MM.1S (cell line): ENCODE results near the gene NR5A2.
"Not testable (repeated sequence)": the region's sequence is repeated elsewhere in the genome, so short reads cannot be mapped to it uniquely, and the experiment has no call there.

Source experiments
- DNase-seq: peaks from one replicate; pipeline ENCODE4 v3.0.0-alpha.2; 2015
- H2AFZ ChIP-seq: fragments of 300-600 bp; sonication (generic); 2 replicates; pipeline ENCODE4 v1.6.0; 2016; ENCODE audit warnings: antibody characterized with exemption, low read length
- H3F3A ChIP-seq: fragments of 300-600 bp; sonication (generic); 2 replicates; pipeline ENCODE4 v1.6.1; 2016; ENCODE audit warnings: mild to moderate bottlenecking, antibody characterized with exemption, low read length, moderate library complexity, mixed read lengths; ENCODE audit not compliant: insufficient read depth
- H3K27ac ChIP-seq: fragments of 300-600 bp; sonication (generic); 2 replicates; pipeline ENCODE4 v1.5.1; 2016; ENCODE audit warnings: mild to moderate bottlenecking, low read length
- H3K27me3 ChIP-seq: fragments of 300-600 bp; sonication (generic); replicated peaks from 2 replicates; pipeline ENCODE4 v1.6.0; 2016; ENCODE audit warnings: low read length; ENCODE audit not compliant: insufficient read depth
- H3K36me3 ChIP-seq: fragments of 300-600 bp; sonication (generic); replicated peaks from 2 replicates; pipeline ENCODE4 v1.6.1; 2016; ENCODE audit warnings: mild to moderate bottlenecking, low read length, mixed read lengths; ENCODE audit not compliant: insufficient read depth
- H3K4me1 ChIP-seq: fragments of 300-600 bp; sonication (generic); 2 replicates; pipeline ENCODE4 v1.6.1; 2016; ENCODE audit warnings: low read length, mixed read lengths
- H3K4me2 ChIP-seq: fragments of 300-600 bp; sonication (generic); 2 replicates; pipeline ENCODE4 v1.6.0; 2016; ENCODE audit warnings: low read depth, low read length
- H3K4me3 ChIP-seq: fragments of 300-600 bp; sonication (generic); 2 replicates; pipeline ENCODE4 v1.5.1; 2016; ENCODE audit warnings: low read length, mixed read lengths
- H3K79me2 ChIP-seq: fragments of 300-600 bp; sonication (generic); 2 replicates; pipeline ENCODE4 v1.6.1; 2016; ENCODE audit warnings: mixed run types, low read length, mixed read lengths
- H3K9ac ChIP-seq: fragments of 300-600 bp; sonication (generic); 2 replicates; pipeline ENCODE4 v1.6.1; 2016; ENCODE audit warnings: low read length, mixed read lengths
- H3K9me2 ChIP-seq: fragments of 300-600 bp; sonication (generic); replicated peaks from 2 replicates; pipeline ENCODE4 v1.6.1; 2016; ENCODE audit warnings: mild to moderate bottlenecking, low read length, mixed read lengths; ENCODE audit not compliant: insufficient read depth
- H3K9me3 ChIP-seq: fragments of 300-600 bp; sonication (generic); replicated peaks from 2 replicates; pipeline ENCODE4 v1.6.1; 2016; ENCODE audit warnings: mild to moderate bottlenecking, low read length, mixed read lengths; ENCODE audit not compliant: insufficient read depth
- H4K20me1 ChIP-seq: fragments of 300-600 bp; sonication (generic); 2 replicates; pipeline ENCODE4 v1.6.1; 2016; ENCODE audit warnings: mild to moderate bottlenecking, low read length, moderate library complexity, mixed read lengths; ENCODE audit not compliant: insufficient read depth
- EZH2 ChIP-seq: fragments of 300-600 bp; sonication (generic); optimal IDR thresholded peaks from 2 replicates; pipeline ENCODE3; 2017; ENCODE audit warnings: low read depth, mild to moderate bottlenecking, antibody characterized with exemption, low read length, mixed read lengths
- EZH2phosphoT487 ChIP-seq: fragments of 300-600 bp; sonication (generic); IDR thresholded peaks from 2 replicates; pipeline ENCODE4 v1.6.1; 2018; ENCODE audit warnings: antibody characterized with exemption, low read length
- TF ChIP-seq, protein P1 (sequence below): fragments of 300-600 bp; sonication (generic); IDR thresholded peaks from 2 replicates; pipeline ENCODE4 v1.5.1; 2016; ENCODE audit warnings: antibody characterized with exemption, low read length, mixed read lengths

Gene NR5A2

GRCh38 chr1:200184196-200184595 lies 156.7 kb downstream of the NR5A2 start:
- no peaks in the 10 kb centered on the region for H3K36me3 ChIP-seq
- H3K9me3 ChIP-seq: no peaks in the 10 kb centered on the region
- TF ChIP-seq EZH2phosphoT487 (no peak), EZH2 (no peak)
- TF ChIP-seq, protein P1, sequence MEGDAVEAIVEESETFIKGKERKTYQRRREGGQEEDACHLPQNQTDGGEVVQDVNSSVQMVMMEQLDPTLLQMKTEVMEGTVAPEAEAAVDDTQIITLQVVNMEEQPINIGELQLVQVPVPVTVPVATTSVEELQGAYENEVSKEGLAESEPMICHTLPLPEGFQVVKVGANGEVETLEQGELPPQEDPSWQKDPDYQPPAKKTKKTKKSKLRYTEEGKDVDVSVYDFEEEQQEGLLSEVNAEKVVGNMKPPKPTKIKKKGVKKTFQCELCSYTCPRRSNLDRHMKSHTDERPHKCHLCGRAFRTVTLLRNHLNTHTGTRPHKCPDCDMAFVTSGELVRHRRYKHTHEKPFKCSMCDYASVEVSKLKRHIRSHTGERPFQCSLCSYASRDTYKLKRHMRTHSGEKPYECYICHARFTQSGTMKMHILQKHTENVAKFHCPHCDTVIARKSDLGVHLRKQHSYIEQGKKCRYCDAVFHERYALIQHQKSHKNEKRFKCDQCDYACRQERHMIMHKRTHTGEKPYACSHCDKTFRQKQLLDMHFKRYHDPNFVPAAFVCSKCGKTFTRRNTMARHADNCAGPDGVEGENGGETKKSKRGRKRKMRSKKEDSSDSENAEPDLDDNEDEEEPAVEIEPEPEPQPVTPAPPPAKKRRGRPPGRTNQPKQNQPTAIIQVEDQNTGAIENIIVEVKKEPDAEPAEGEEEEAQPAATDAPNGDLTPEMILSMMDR: no peak
- no peak overlapping the region for H3K27ac ChIP-seq
- no peak overlapping the region for H3K4me3 ChIP-seq
- no peak for DNase-seq
- H3K27me3 ChIP-seq: no peaks in the 10 kb centered on the region
- no peak overlapping the region for H2AFZ ChIP-seq
- H3K79me2 ChIP-seq: no peaks in the 10 kb centered on the region
- no peaks in the 10 kb centered on the region for H4K20me1 ChIP-seq
- H3K9ac ChIP-seq: no peak overlapping the region
- no peak overlapping the region for H3K4me2 ChIP-seq
- H3F3A ChIP-seq: no peaks in the 10 kb centered on the region
- no peaks in the 10 kb centered on the region for H3K4me1 ChIP-seq
- no peaks in the 10 kb centered on the region for H3K9me2 ChIP-seq

DNA sequence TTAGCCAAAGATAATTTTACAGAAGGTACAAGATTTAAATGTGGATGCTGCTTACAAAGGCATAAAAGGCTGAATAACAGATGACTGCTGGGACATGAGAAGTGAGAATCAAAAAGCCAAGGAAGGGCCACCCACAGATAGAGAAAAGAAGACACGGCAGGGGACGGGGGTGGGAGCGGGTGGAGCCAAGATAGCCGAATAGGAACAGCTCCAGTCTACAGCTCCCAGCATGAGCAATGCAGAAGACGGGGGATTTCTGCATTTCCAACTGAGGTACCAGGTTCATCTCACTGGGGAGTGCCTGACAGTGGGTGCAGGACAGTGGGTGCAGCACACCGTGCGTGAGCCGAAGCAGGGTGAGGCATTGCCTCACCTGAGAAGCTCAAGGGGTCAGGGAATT lies 157.7 kb downstream of the NR5A2 start:
- H3K36me3 ChIP-seq, H3K27ac ChIP-seq, H3K4me2 ChIP-seq, H3K9ac ChIP-seq, DNase-seq, H3K9me3 ChIP-seq, H3K79me2 ChIP-seq, H3K4me3 ChIP-seq, H3F3A ChIP-seq, H3K27me3 ChIP-seq, H3K9me2 ChIP-seq, H4K20me1 ChIP-seq, H2AFZ ChIP-seq, H3K4me1 ChIP-seq: not testable (repeated sequence)

GRCh38 chr1:200187332-200187731 lies 159.8 kb downstream of the NR5A2 start:
- not testable (repeated sequence) for H4K20me1 ChIP-seq, H3K4me3 ChIP-seq, H3K4me2 ChIP-seq, DNase-seq, H3K4me1 ChIP-seq, H2AFZ ChIP-seq, H3F3A ChIP-seq, H3K9me3 ChIP-seq, H3K79me2 ChIP-seq, H3K9me2 ChIP-seq, H3K36me3 ChIP-seq, H3K27me3 ChIP-seq, H3K9ac ChIP-seq, H3K27ac ChIP-seq

DNA sequence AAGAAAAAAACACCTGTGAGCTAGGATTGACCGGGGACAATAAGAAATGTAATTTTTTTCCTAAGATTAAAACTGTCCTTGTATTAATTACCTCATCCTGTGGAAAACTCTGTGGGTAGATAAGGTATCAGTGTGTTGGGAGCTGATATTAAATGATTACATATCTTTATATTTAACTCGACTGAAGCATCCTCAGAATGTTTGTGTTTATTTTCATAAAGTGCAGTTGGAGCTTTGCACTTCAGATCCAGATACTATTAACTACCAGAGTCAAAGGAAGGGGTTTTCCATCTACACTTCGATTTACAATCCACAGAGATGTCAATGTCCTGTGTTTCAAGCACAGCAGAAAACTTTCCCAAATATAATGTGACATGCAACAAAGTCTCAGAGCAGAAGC lies 164.5 kb downstream of the NR5A2 start:
- no peak for DNase-seq
- no peaks in the 10 kb centered on the region for H4K20me1 ChIP-seq
- no peak overlapping the region for H3K27ac ChIP-seq
- H3K4me3 ChIP-seq: no peak overlapping the region
- H3K79me2 ChIP-seq: no peaks in the 10 kb centered on the region
- H3F3A ChIP-seq: no peaks in the 10 kb centered on the region
- H2AFZ ChIP-seq: no peak overlapping the region
- H3K36me3 ChIP-seq: no peaks in the 10 kb centered on the region
- H3K4me1 ChIP-seq: no peaks in the 10 kb centered on the region
- no peak overlapping the region for H3K4me2 ChIP-seq
- no peaks in the 10 kb centered on the region for H3K9me3 ChIP-seq
- H3K9me2 ChIP-seq: no peaks in the 10 kb centered on the region
- TF ChIP-seq EZH2 (no peak), EZH2phosphoT487 (no peak)
- TF ChIP-seq, protein P1: no peak
- H3K9ac ChIP-seq: no peak overlapping the region
- no peaks in the 10 kb centered on the region for H3K27me3 ChIP-seq
